ENCODE data around the gene NF1.

DNA sequence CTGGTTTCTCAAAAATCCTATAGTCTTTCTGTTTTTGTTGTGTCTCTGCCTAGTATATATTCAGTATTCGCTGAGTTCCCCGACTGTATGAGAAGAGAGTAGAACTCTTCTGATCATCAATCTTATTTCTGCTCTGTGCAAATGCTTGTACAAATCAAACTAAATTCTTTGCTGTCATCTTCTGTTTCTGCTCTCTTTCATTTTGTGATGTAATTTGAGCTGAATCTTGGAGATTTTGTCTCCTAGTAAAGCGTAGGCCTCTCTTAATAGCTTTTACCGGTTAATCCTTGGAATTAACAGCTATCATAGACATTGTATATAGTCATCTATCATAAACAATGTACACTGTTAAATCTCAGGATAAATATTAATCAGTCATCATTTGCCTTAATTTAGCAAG lies 140.3 kb downstream of the NF1 start:
- no peak for TF ChIP-seq CTCF (IDR thresholded peaks at IDR 0.05)
- TF ChIP-seq POLR2A (IDR thresholded peaks at IDR 0.05) = no peak
